ENCODE results near the gene ALDH1A1. TPM values are rescaled to one million over a fixed set of nuclear protein-coding genes. Genes with fewer than 3 reads are reported as not detected.

ALDH1A1 gene
- total RNA-seq, 4 donors from 2014 or later = 2.9 to 56.6 (median 27.5) TPM

- Histone ChIP-seq H3K27me3 (no peaks in the 10 kb centered on the region), H3K4me3 (no peak overlapping the region), H3K27ac (no peak overlapping the region), H3K4me1 (no peaks in the 10 kb centered on the region), H3K36me3 (no peaks in the 10 kb centered on the region), H3K9me3 (no peaks in the 10 kb centered on the region)
- no peak for DNase-seq
- intact Hi-C loops (cut with DNase I) = no loop called here
- WGBS, 2 donors = 86 to 89% methylated on average over 1 of the region's 1 CpG
- TF ChIP-seq POLR2A (IDR thresholded peaks at IDR 0.05) (no peak), CTCF (IDR thresholded peaks at IDR 0.05) (no peak)
These were observed 50.6 kb downstream of the ALDH1A1 start for GRCh38 chr9:72902268-72902667.

GRCh38 chr9:72899734-72900477 is 52.9 kb downstream of the ALDH1A1 start:
- Histone ChIP-seq H3K27ac (no peak overlapping the region), H3K4me1 (no peaks in the 10 kb centered on the region), H3K27me3 (no peaks in the 10 kb centered on the region), H3K4me3 (no peak overlapping the region), H3K36me3 (no peaks in the 10 kb centered on the region), H3K9me3 (no peaks in the 10 kb centered on the region)
- TF ChIP-seq POLR2A (IDR thresholded peaks at IDR 0.05) (no peak), CTCF (IDR thresholded peaks at IDR 0.05) (no peak)
- intact Hi-C loops (cut with DNase I) = no loop called here
- DNase-seq = no peak
- 92 to 94% methylated on average over 3 of the region's 3 CpGs for WGBS, 2 donors

GRCh38 chr9:72898784-72899733 is 53.8 kb downstream of the ALDH1A1 start:
- H3K4me1 ChIP-seq = no peaks in the 10 kb centered on the region
- no peaks in the 10 kb centered on the region for H3K27me3 ChIP-seq
- no peak for DNase-seq
- 53 to 76% methylated on average over 4 of the region's 4 CpGs for WGBS, 2 donors
- no peak overlapping the region for H3K27ac ChIP-seq
- H3K4me3 ChIP-seq = no peak overlapping the region
- TF ChIP-seq CTCF (IDR thresholded peaks at IDR 0.05) (no peak), POLR2A (IDR thresholded peaks at IDR 0.05) (no peak)
- intact Hi-C loops (cut with DNase I) = no loop called here
- no peaks in the 10 kb centered on the region for H3K9me3 ChIP-seq
- H3K36me3 ChIP-seq = no peaks in the 10 kb centered on the region

- Histone ChIP-seq H3K4me1 (no peaks in the 10 kb centered on the region), H3K27me3 (no peaks in the 10 kb centered on the region), H3K27ac (no peak overlapping the region), H3K36me3 (no peaks in the 10 kb centered on the region), H3K9me3 (no peaks in the 10 kb centered on the region), H3K4me3 (no peak overlapping the region)
- intact Hi-C loops (cut with DNase I) = no loop called here
- DNase-seq = no peak
- 80 to 85% methylated on average over 2 of the region's 2 CpGs for WGBS, 2 donors
- TF ChIP-seq CTCF (IDR thresholded peaks at IDR 0.05) (no peak), POLR2A (IDR thresholded peaks at IDR 0.05) (no peak)
These were observed 54.5 kb downstream of the ALDH1A1 start for GRCh38 chr9:72898360-72898759.

GRCh38 chr9:72897069-72897649 is 55.7 kb downstream of the ALDH1A1 start:
- intact Hi-C loops (cut with DNase I) = no loop called here
- no peaks in the 10 kb centered on the region for H3K27me3 ChIP-seq
- no peaks in the 10 kb centered on the region for H3K9me3 ChIP-seq
- no peaks in the 10 kb centered on the region for H3K36me3 ChIP-seq
- 69 to 75% methylated on average over 3 of the region's 3 CpGs for WGBS, 2 donors
- no peaks in the 10 kb centered on the region for H3K4me1 ChIP-seq
- TF ChIP-seq POLR2A (IDR thresholded peaks at IDR 0.05) = no peak
- no peak for TF ChIP-seq CTCF (IDR thresholded peaks at IDR 0.05)
- no peak overlapping the region for H3K27ac ChIP-seq
- no peak overlapping the region for H3K4me3 ChIP-seq
- no peak for DNase-seq

Data from esophagus squamous epithelium (tissue), 5 donors.